NT2/D1 (cell line): ENCODE measurements around the gene OSMR.

Experiments used
- DNase-seq: peaks from one replicate; pipeline ENCODE4 v3.0.0-alpha.2; 2011; ENCODE audit warnings: low read depth, low spot score
- H3K27me3 ChIP-seq: 2 replicates; pipeline ENCODE4 v1.6.0; 2011; ENCODE audit warnings: mild to moderate bottlenecking; ENCODE audit not compliant: insufficient read length, insufficient read depth
- H3K36me3 ChIP-seq: 2 replicates; pipeline ENCODE4 v1.6.1; 2011; ENCODE audit warnings: mild to moderate bottlenecking, low read length, mixed read lengths; ENCODE audit not compliant: insufficient read depth, insufficient read length
- H3K4me1 ChIP-seq: 2 replicates; pipeline ENCODE4 v1.5.1; 2011; ENCODE audit not compliant: insufficient read depth, insufficient read length
- H3K4me3 ChIP-seq: 2 replicates; pipeline ENCODE4 v1.5.1; 2011; ENCODE audit warnings: low read depth; ENCODE audit not compliant: insufficient read length
- H3K9ac ChIP-seq: 2 replicates; pipeline ENCODE4 v1.6.0; 2011; ENCODE audit warnings: low read depth; ENCODE audit not compliant: insufficient read length
- H3K9me3 ChIP-seq: 2 replicates; pipeline ENCODE4 v1.5.1; 2011; ENCODE audit warnings: mild to moderate bottlenecking, low read length; ENCODE audit not compliant: insufficient read depth
- SUZ12 ChIP-seq: IDR thresholded peaks from 2 replicates; pipeline ENCODE4 v1.6.1; 2011; ENCODE audit not compliant: insufficient read length, insufficient read depth; ENCODE audit errors: extremely low read depth
- YY1 ChIP-seq: IDR thresholded peaks from 2 replicates; pipeline ENCODE4 v1.6.1; 2011; ENCODE audit not compliant: insufficient read length, insufficient read depth
- ZNF274 ChIP-seq: IDR thresholded peaks from 2 replicates; pipeline ENCODE4 v1.6.1; 2011; ENCODE audit warnings: mild to moderate bottlenecking, low read depth, low read length

OSMR gene

DNA sequence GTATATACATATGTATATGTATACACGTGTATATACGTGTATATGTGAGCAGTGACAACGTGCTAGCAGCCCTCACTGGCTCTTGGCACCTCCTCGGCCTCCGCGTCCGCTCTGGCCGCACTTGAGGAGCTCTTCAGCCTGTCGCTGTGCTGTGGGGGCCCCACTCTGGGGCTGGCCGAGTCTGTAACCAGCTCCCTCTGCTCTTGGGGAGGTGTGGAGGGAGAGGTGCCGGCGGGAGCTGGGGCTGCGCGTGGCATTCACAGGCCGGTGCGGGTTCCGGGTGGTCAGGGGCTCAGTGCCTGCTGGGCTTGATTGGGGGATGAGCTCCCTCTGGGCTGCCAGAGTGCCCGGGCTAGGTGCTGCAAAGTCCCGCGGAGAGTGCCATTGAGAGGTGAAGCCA lies 24.1 kb upstream of the OSMR start:
- H3K36me3 ChIP-seq, result no peaks in the 10 kb centered on the region
- no peaks in the 10 kb centered on the region for H3K4me1 ChIP-seq
- no peak overlapping the region for H3K9ac ChIP-seq
- H3K27me3 ChIP-seq, result no peaks in the 10 kb centered on the region
- H3K4me3 ChIP-seq, result no peak overlapping the region
- peaks cover 14% of the 10 kb centered on the region for H3K9me3 ChIP-seq
- DNase-seq, result no peak
- TF ChIP-seq YY1 (no peak), SUZ12 (no peak), ZNF274 (no peak)

GRCh38 chr5:38823503-38823902 lies 22.3 kb upstream of the OSMR start:
- Histone ChIP-seq H3K36me3 (no peaks in the 10 kb centered on the region), H3K4me3 (no peak overlapping the region), H3K4me1 (no peaks in the 10 kb centered on the region), H3K9ac (no peak overlapping the region), H3K9me3 (peaks cover 14% of the 10 kb centered on the region), H3K27me3 (no peaks in the 10 kb centered on the region)
- DNase-seq, result no peak
- TF ChIP-seq YY1 (no peak), SUZ12 (no peak)

- H3K4me3 ChIP-seq, result no peak overlapping the region
- no peaks in the 10 kb centered on the region for H3K27me3 ChIP-seq
- no peak for DNase-seq
- TF ChIP-seq YY1 (no peak), SUZ12 (no peak), ZNF274 (no peak)
- H3K9me3 ChIP-seq, result peaks cover 14% of the 10 kb centered on the region
- no peak overlapping the region for H3K9ac ChIP-seq
- no peaks in the 10 kb centered on the region for H3K4me1 ChIP-seq
- H3K36me3 ChIP-seq, result no peaks in the 10 kb centered on the region
Observed at GRCh38 chr5:38824821-38825220, 21.0 kb upstream of the OSMR start.

GRCh38 chr5:38825494-38825893 lies 20.3 kb upstream of the OSMR start:
- TF ChIP-seq SUZ12, result no peak
- TF ChIP-seq ZNF274, result no peak
- TF ChIP-seq YY1, result no peak
- no peaks in the 10 kb centered on the region for H3K4me1 ChIP-seq
- no peak for DNase-seq
- H3K27me3 ChIP-seq, result no peaks in the 10 kb centered on the region
- H3K36me3 ChIP-seq, result no peaks in the 10 kb centered on the region
- no peak overlapping the region for H3K4me3 ChIP-seq
- H3K9me3 ChIP-seq, result peaks cover 14% of the 10 kb centered on the region
- H3K9ac ChIP-seq, result no peak overlapping the region

GRCh38 chr5:38827525-38827924 lies 18.3 kb upstream of the OSMR start:
- H3K27me3 ChIP-seq, result no peaks in the 10 kb centered on the region
- peaks cover 4% of the 10 kb centered on the region; the same call in 1 of the 2 replicates for H3K9me3 ChIP-seq
- no peaks in the 10 kb centered on the region for H3K4me1 ChIP-seq
- no peak for TF ChIP-seq YY1
- TF ChIP-seq ZNF274, result no peak
- TF ChIP-seq SUZ12, result no peak
- no peaks in the 10 kb centered on the region for H3K36me3 ChIP-seq
- no peak for DNase-seq
- no peak overlapping the region for H3K4me3 ChIP-seq
- no peak overlapping the region for H3K9ac ChIP-seq

- no peaks in the 10 kb centered on the region for H3K9me3 ChIP-seq
- H3K36me3 ChIP-seq, result no peaks in the 10 kb centered on the region
- TF ChIP-seq SUZ12, result no peak
- H3K27me3 ChIP-seq, result no peaks in the 10 kb centered on the region
- no peak for DNase-seq
- H3K9ac ChIP-seq, result no peak overlapping the region
- H3K4me3 ChIP-seq, result no peak overlapping the region
- H3K4me1 ChIP-seq, result no peaks in the 10 kb centered on the region
Observed at GRCh38 chr5:38830521-38831051, 15.2 kb upstream of the OSMR start.

DNA sequence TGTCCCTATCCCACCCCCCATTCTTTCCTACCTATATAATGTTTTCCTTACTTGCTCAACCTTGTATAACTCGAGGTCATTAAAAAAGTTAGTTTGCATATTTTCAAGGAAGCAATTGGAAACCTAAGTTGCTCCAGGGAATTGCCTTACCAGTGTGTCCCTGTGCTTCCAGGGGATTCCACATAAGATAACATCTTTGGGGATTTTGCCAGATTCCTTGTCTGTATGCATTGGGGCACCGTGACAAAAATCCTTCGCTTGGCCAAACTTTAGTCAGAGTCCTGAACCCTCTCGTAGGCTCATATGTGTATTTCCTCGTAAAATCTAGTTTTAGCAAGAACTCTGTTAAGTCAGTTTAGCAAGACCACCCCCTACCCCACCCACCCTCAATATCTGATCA lies 14.7 kb upstream of the OSMR start:
- Histone ChIP-seq H3K9ac (no peak overlapping the region), H3K9me3 (no peaks in the 10 kb centered on the region), H3K4me3 (no peak overlapping the region), H3K4me1 (no peaks in the 10 kb centered on the region), H3K27me3 (no peaks in the 10 kb centered on the region), H3K36me3 (no peaks in the 10 kb centered on the region)
- no peak for DNase-seq
- TF ChIP-seq ZNF274 (no peak), YY1 (no peak), SUZ12 (no peak)

- no peaks in the 10 kb centered on the region for H3K27me3 ChIP-seq
- DNase-seq, result no peak
- no peaks in the 10 kb centered on the region for H3K9me3 ChIP-seq
- H3K4me3 ChIP-seq, result no peak overlapping the region
- H3K36me3 ChIP-seq, result no peaks in the 10 kb centered on the region
- no peak overlapping the region for H3K9ac ChIP-seq
- TF ChIP-seq YY1, result no peak
- TF ChIP-seq SUZ12, result no peak
- H3K4me1 ChIP-seq, result no peaks in the 10 kb centered on the region
Observed at GRCh38 chr5:38831909-38832308, 13.9 kb upstream of the OSMR start.
